Tibial nerve (tissue), 4 donors: ENCODE measurements around the gene RAP1GAP.

Experiments used
- EP300 ChIP-seq, 2 donors: sonication (generic); formaldehyde crosslinking; IDR thresholded peaks; one replicate each; pipeline ENCODE4 v1.6.1; 2017; ENCODE audit warnings: antibody characterized with exemption in 2 of 2, mild to moderate bottlenecking in 1 of 2
- POLR2A ChIP-seq, 2 donors: fragments of 450-650 bp; IDR thresholded peaks; one replicate each; pipeline ENCODE4 v1.6.1; 2017; ENCODE audit warnings: antibody characterized with exemption in 2 of 2, mild to moderate bottlenecking in 2 of 2, moderate library complexity in 2 of 2
- TF ChIP-seq, protein P1 (sequence below), 5 experiments: fragments of 200-600 bp in 3 of 5; fragments of 450-650 bp in 2 of 5; sonication (generic) in 3 of 5; IDR thresholded peaks; one replicate each; pipeline ENCODE4 v1.5.1; 2016 to 2019; ENCODE audit warnings: antibody characterized with exemption in 5 of 5, mild to moderate bottlenecking in 3 of 5, moderate library complexity in 2 of 5

DNA sequence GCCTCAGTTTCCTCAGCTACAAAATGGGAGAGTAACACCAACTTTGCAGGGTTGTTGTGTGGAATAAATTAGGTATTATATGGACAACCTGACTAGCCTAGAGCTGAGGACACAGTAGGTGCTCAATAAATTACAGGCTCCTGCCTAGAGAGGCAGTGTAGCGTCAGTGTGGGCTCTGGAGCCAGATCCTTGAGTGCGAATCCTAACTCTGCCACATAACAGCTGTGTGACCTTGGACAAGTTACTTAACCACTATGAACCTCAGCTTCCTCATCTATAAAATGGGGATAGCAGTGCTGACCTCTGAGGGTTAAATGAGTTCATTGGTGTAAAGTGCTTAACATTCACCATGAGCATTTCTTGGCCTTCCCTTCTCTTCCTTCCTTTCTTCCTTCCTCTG lies 33.1 kb downstream of the RAP1GAP start:
- TF ChIP-seq, protein P1, sequence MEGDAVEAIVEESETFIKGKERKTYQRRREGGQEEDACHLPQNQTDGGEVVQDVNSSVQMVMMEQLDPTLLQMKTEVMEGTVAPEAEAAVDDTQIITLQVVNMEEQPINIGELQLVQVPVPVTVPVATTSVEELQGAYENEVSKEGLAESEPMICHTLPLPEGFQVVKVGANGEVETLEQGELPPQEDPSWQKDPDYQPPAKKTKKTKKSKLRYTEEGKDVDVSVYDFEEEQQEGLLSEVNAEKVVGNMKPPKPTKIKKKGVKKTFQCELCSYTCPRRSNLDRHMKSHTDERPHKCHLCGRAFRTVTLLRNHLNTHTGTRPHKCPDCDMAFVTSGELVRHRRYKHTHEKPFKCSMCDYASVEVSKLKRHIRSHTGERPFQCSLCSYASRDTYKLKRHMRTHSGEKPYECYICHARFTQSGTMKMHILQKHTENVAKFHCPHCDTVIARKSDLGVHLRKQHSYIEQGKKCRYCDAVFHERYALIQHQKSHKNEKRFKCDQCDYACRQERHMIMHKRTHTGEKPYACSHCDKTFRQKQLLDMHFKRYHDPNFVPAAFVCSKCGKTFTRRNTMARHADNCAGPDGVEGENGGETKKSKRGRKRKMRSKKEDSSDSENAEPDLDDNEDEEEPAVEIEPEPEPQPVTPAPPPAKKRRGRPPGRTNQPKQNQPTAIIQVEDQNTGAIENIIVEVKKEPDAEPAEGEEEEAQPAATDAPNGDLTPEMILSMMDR (IDR thresholded peaks at IDR 0.05) = no peak
- no peak for TF ChIP-seq POLR2A (IDR thresholded peaks at IDR 0.05)
- no peak for TF ChIP-seq EP300 (IDR thresholded peaks at IDR 0.05)
